Coronary artery (tissue), 2 donors: Measurements from ENCODE around the gene EEF1A1.
"Not testable (repeated sequence)": the region's sequence is repeated elsewhere in the genome, so short reads cannot be mapped to it uniquely, and the experiment has no call there.

ENCODE experiments used
- DNase-seq: peaks from one replicate; pipeline ENCODE4 v3.0.0-alpha.2; 2017; ENCODE audit warnings: low spot score
- H3K27ac ChIP-seq, 2 donors: fragments of 200-600 bp; sonication (generic); one replicate each; pipeline ENCODE4 v1.5.1; 2016 to 2019
- H3K4me3 ChIP-seq: fragments of 200-600 bp; sonication (generic); 2 replicates; pipeline ENCODE4 v1.5.1; 2016; ENCODE audit warnings: mild to moderate bottlenecking, moderate library complexity
- CTCF ChIP-seq: fragments of 200-600 bp; sonication (generic); IDR thresholded peaks from one replicate; pipeline ENCODE4 v1.5.1; 2019; ENCODE audit warnings: antibody characterized with exemption

EEF1A1 gene

GRCh38 chr6:73506246-73506645, 14.6 kb downstream of the EEF1A1 start:
- DNase-seq = no peak
- no peak for TF ChIP-seq CTCF
- Histone ChIP-seq H3K27ac (no peak overlapping the region), H3K4me3 (no peak overlapping the region)

- H3K4me3 ChIP-seq, H3K27ac ChIP-seq, DNase-seq: not testable (repeated sequence)
Observed at GRCh38 chr6:73505705-73506104, 15.1 kb downstream of the EEF1A1 start.

GRCh38 chr6:73505142-73505541, 15.7 kb downstream of the EEF1A1 start:
- Histone ChIP-seq H3K4me3 (no peak overlapping the region), H3K27ac (no peak overlapping the region)
- DNase-seq = no peak
- TF ChIP-seq CTCF = no peak

- Histone ChIP-seq H3K27ac (no peak overlapping the region), H3K4me3 (no peak overlapping the region)
- no peak for DNase-seq
- no peak for TF ChIP-seq CTCF
Observed at GRCh38 chr6:73504160-73504559, 16.7 kb downstream of the EEF1A1 start.

GRCh38 chr6:73503027-73503772, 17.6 kb downstream of the EEF1A1 start:
- Histone ChIP-seq H3K4me3 (no peak overlapping the region), H3K27ac (no peak overlapping the region)
- DNase-seq = no peak
- no peak for TF ChIP-seq CTCF

GRCh38 chr6:73497915-73498314, 22.9 kb downstream of the EEF1A1 start:
- TF ChIP-seq CTCF = no peak
- DNase-seq = no peak
- H3K27ac ChIP-seq = no peak overlapping the region

GRCh38 chr6:73491377-73491776, 29.5 kb downstream of the EEF1A1 start:
- no peak for DNase-seq
- H3K4me3 ChIP-seq = no peak overlapping the region
- H3K27ac ChIP-seq = no peak overlapping the region
- TF ChIP-seq CTCF = no peak

More at GRCh38 chr6:73497915-73498314, 22.9 kb downstream of the EEF1A1 start:
- no peak overlapping the region for H3K4me3 ChIP-seq
